Heart left ventricle (tissue), 13 donors: ENCODE data around the gene PAQR5.

Experiments
- CTCF ChIP-seq, 12 donors: fragments of 200-600 bp; sonication (generic) in 4 of 12; IDR thresholded peaks; one replicate each; pipeline versions ENCODE4 v1.5.0 to v1.8.0; 2018 to 2022; ENCODE audit warnings: antibody characterized with exemption in 12 of 12, mild to moderate bottlenecking in 5 of 12
- POLR2A ChIP-seq, 2 donors: fragments of 450-650 bp; IDR thresholded peaks; one replicate each; pipeline ENCODE4 v1.6.1; 2017; ENCODE audit warnings: antibody characterized with exemption in 2 of 2, mild to moderate bottlenecking in 2 of 2, moderate library complexity in 2 of 2
- donor health status: ischemic (EF 13 %, LVEDD 7.1; RV severe dilation, severe dysfunction).
- donor health status: DM: no; HTN: yes; CAD: no.
- donor health status: DM: no; HTN: no; CAD: no.
- donor health status: ischemic (EF 25% LVEDD 6.9; RV normal size, moderate dysfunction).
- donor health status: ischemic (EF 25% LVEDD 5.7; RV mildly dilated, moderate dysfunction).
- donor health status: ischemic (EF 35%, LVEDD 5.7; RV mildly dilated, moderate dysfunction).
- donor health status: nonischemic (EF 11% LVEDD 7.7; RV severe dilation, severe dysfunction).
- donor health status: DM: yes; HTN: yes; CAD: no.
- donor health status: PGD.
- donor health status: ischemic (EF 29% LVEDD 5.4; RV normal size, mild dysfunction).
- donor health status: nonischemic (EF 23%, LVEDD 6.1; RV moderate dilation, normal function).

- TF ChIP-seq CTCF (IDR thresholded peaks at IDR 0.05): no peak
- TF ChIP-seq POLR2A (IDR thresholded peaks at IDR 0.05): no peak
Measured at GRCh38 chr15:69307939-69308338, 9.2 kb downstream of the PAQR5 start.
